ENCODE measurements around the gene GLIS1.

The GLIS1 gene

GRCh38 chr1:53716150-53716549 is 22.8 kb downstream of the GLIS1 start:
- no peak for FAIRE-seq

GRCh38 chr1:53715478-53715877 is 23.5 kb downstream of the GLIS1 start:
- no peak for FAIRE-seq

GRCh38 chr1:53712276-53712675 is 26.7 kb downstream of the GLIS1 start:
- no peak for FAIRE-seq

- FAIRE-seq, result no peak
Observed at GRCh38 chr1:53710584-53710983, 28.4 kb downstream of the GLIS1 start.

GRCh38 chr1:53708687-53709086 is 30.3 kb downstream of the GLIS1 start:
- FAIRE-seq, result no peak

GRCh38 chr1:53706356-53706755 is 32.6 kb downstream of the GLIS1 start:
- FAIRE-seq, result no peak

- FAIRE-seq, result no peak
Observed at GRCh38 chr1:53705446-53706096, 33.4 kb downstream of the GLIS1 start.

GRCh38 chr1:53704804-53705445 is 34.0 kb downstream of the GLIS1 start:
- no peak for FAIRE-seq

GRCh38 chr1:53704304-53704703 is 34.7 kb downstream of the GLIS1 start:
- no peak for FAIRE-seq

- no peak for FAIRE-seq
Observed at GRCh38 chr1:53703174-53703573, 35.8 kb downstream of the GLIS1 start.

- no peak for FAIRE-seq
Observed at GRCh38 chr1:53702341-53702740, 36.6 kb downstream of the GLIS1 start.

GRCh38 chr1:53700776-53701175 is 38.2 kb downstream of the GLIS1 start:
- FAIRE-seq, result no peak

- no peak for FAIRE-seq
Observed at GRCh38 chr1:53699981-53700380, 39.0 kb downstream of the GLIS1 start.

- FAIRE-seq, result no peak
Observed at GRCh38 chr1:53698384-53698980, 40.5 kb downstream of the GLIS1 start.

- no peak for FAIRE-seq
Observed at GRCh38 chr1:53697721-53698383, 41.1 kb downstream of the GLIS1 start.

GRCh38 chr1:53696990-53697389 is 42.0 kb downstream of the GLIS1 start:
- FAIRE-seq, result no peak

- no peak for FAIRE-seq
Observed at GRCh38 chr1:53696571-53696970, 42.4 kb downstream of the GLIS1 start.

GRCh38 chr1:53696051-53696450 is 42.9 kb downstream of the GLIS1 start:
- FAIRE-seq, result no peak

- no peak for FAIRE-seq
Observed at GRCh38 chr1:53695116-53695515, 43.8 kb downstream of the GLIS1 start.

GRCh38 chr1:53694718-53695091 is 44.3 kb downstream of the GLIS1 start:
- FAIRE-seq, result no peak

- FAIRE-seq, result no peak
Observed at GRCh38 chr1:53693773-53694717, 44.9 kb downstream of the GLIS1 start.

- no peak for FAIRE-seq
Observed at GRCh38 chr1:53693339-53693738, 45.6 kb downstream of the GLIS1 start.

- no peak for FAIRE-seq
Observed at GRCh38 chr1:53691326-53691725, 47.6 kb downstream of the GLIS1 start.
